SU-DHL-6 (cell line): ENCODE results near the gene ZDHHC7.
"Not testable (repeated sequence)": the region's sequence is repeated elsewhere in the genome, so short reads cannot be mapped to it uniquely, and the experiment has no call there.

Experiments
- H2AFZ ChIP-seq: fragments of 200-600 bp; sonication (generic); 2 replicates; pipeline ENCODE4 v1.6.1; 2014; ENCODE audit warnings: low read depth, mild to moderate bottlenecking, moderate library complexity, mixed read lengths, antibody characterized with exemption, low read length; ENCODE audit not compliant: severe bottlenecking
- H3F3A ChIP-seq: fragments of 200-600 bp; shearing (Covaris generic); 2 replicates; pipeline ENCODE4 v1.6.0; 2016; ENCODE audit warnings: antibody characterized with exemption, mild to moderate bottlenecking; ENCODE audit not compliant: insufficient read depth
- H3K27ac ChIP-seq: fragments of 200-600 bp; sonication (generic); 2 replicates; pipeline ENCODE4 v1.5.1; 2016; ENCODE audit warnings: low read depth, mild to moderate bottlenecking, low read length, moderate library complexity, mixed read lengths
- H3K27me3 ChIP-seq: fragments of 200-600 bp; sonication (generic), shearing (Covaris generic); 2 replicates; pipeline ENCODE4 v1.6.0; 2014; ENCODE audit warnings: mild to moderate bottlenecking, low read length
- H3K36me3 ChIP-seq: fragments of 200-600 bp; sonication (generic); 2 replicates; pipeline ENCODE4 v1.6.1; 2014; ENCODE audit warnings: mild to moderate bottlenecking, low read length, mixed read lengths
- H3K4me2 ChIP-seq: fragments of 300-600, 200-600 bp; shearing (Covaris generic), sonication (generic); 2 replicates; pipeline ENCODE4 v1.6.0; 2014; ENCODE audit warnings: low read length, low read depth, mild to moderate bottlenecking; ENCODE audit not compliant: poor library complexity, severe bottlenecking
- H3K4me3 ChIP-seq: fragments of 200-600 bp; sonication (generic); 2 replicates; pipeline ENCODE4 v1.5.1; 2014; ENCODE audit warnings: antibody characterized with exemption, low read length, mild to moderate bottlenecking, mixed read lengths; ENCODE audit not compliant: insufficient read depth, poor library complexity, severe bottlenecking
- H3K79me2 ChIP-seq: fragments of 200-600 bp; sonication (generic); 2 replicates; pipeline ENCODE4 v1.6.1; 2014; ENCODE audit warnings: mild to moderate bottlenecking, low read length, moderate library complexity; ENCODE audit not compliant: insufficient read depth
- H3K9ac ChIP-seq: fragments of 200-600 bp; sonication (generic); 2 replicates; pipeline ENCODE4 v1.7.0; 2014; ENCODE audit warnings: mild to moderate bottlenecking, low read length
- H3K9me2 ChIP-seq: fragments of 200-600 bp; sonication (generic); replicated peaks from 2 replicates; pipeline ENCODE4 v1.6.1; 2014; ENCODE audit warnings: low read length; ENCODE audit not compliant: insufficient read depth
- H3K9me3 ChIP-seq: fragments of 200-600 bp; sonication (generic); 2 replicates; pipeline ENCODE4 v1.6.1; 2014; ENCODE audit warnings: low read length, mixed read lengths; ENCODE audit not compliant: insufficient read depth
- H4K20me1 ChIP-seq: fragments of 200-600 bp; sonication (generic); 2 replicates; pipeline ENCODE4 v1.6.1; 2014; ENCODE audit warnings: low read depth, mild to moderate bottlenecking, antibody characterized with exemption, low read length, moderate library complexity, mixed read lengths
- CTCF ChIP-seq: fragments of 200-600 bp; sonication (generic); IDR thresholded peaks from one replicate; pipeline ENCODE4 v1.5.1; 2017; ENCODE audit warnings: antibody characterized with exemption, mild to moderate bottlenecking, low read length, moderate library complexity; ENCODE audit not compliant: insufficient read depth, poor library complexity, severe bottlenecking
- EZH2phosphoT487 ChIP-seq: fragments of 200-600 bp; sonication (generic), shearing (Covaris generic); conservative IDR thresholded peaks from 2 replicates; pipeline ENCODE4 v1.6.1; 2018; ENCODE audit warnings: mild to moderate bottlenecking, antibody characterized with exemption, low read length, moderate library complexity, mixed read lengths

ZDHHC7 gene

GRCh38 chr16:84940670-84941551 lies 70.4 kb downstream of the ZDHHC7 start:
- Histone ChIP-seq H3K9me3 (no peaks in the 10 kb centered on the region), H3K79me2 (no peaks in the 10 kb centered on the region), H3K4me3 (no peak overlapping the region), H2AFZ (no peak overlapping the region), H3K9ac (no peak overlapping the region), H3K27me3 (no peaks in the 10 kb centered on the region), H3K4me2 (no peak overlapping the region), H4K20me1 (no peaks in the 10 kb centered on the region), H3F3A (no peaks in the 10 kb centered on the region), H3K9me2 (no peaks in the 10 kb centered on the region), H3K27ac (no peak overlapping the region), H3K36me3 (no peaks in the 10 kb centered on the region)
- no peak for TF ChIP-seq CTCF
- no peak for TF ChIP-seq EZH2phosphoT487

- not testable (repeated sequence) for H3K27me3 ChIP-seq, H3F3A ChIP-seq, H3K9me3 ChIP-seq, H3K36me3 ChIP-seq, H3K9ac ChIP-seq, H3K4me2 ChIP-seq, H3K9me2 ChIP-seq, H4K20me1 ChIP-seq, H2AFZ ChIP-seq, H3K27ac ChIP-seq, H3K79me2 ChIP-seq, H3K4me3 ChIP-seq
Observed at GRCh38 chr16:84938616-84939015, 72.7 kb downstream of the ZDHHC7 start.

GRCh38 chr16:84937196-84938005 lies 73.9 kb downstream of the ZDHHC7 start:
- no peak overlapping the region for H3K27ac ChIP-seq
- H3K79me2 ChIP-seq, result no peaks in the 10 kb centered on the region
- no peaks in the 10 kb centered on the region for H3F3A ChIP-seq
- no peak overlapping the region for H3K9ac ChIP-seq
- H4K20me1 ChIP-seq, result no peaks in the 10 kb centered on the region
- no peak overlapping the region for H2AFZ ChIP-seq
- H3K4me2 ChIP-seq, result no peak overlapping the region
- H3K9me3 ChIP-seq, result no peaks in the 10 kb centered on the region
- H3K27me3 ChIP-seq, result no peaks in the 10 kb centered on the region
- H3K9me2 ChIP-seq, result no peaks in the 10 kb centered on the region
- no peak for TF ChIP-seq EZH2phosphoT487
- TF ChIP-seq CTCF, result no peak
- H3K36me3 ChIP-seq, result no peaks in the 10 kb centered on the region
- H3K4me3 ChIP-seq, result no peak overlapping the region
